Measurements from ENCODE around the gene KRT16. TPM values are rescaled to one million over a fixed set of nuclear protein-coding genes. Genes with fewer than 3 reads are reported as not detected.

KRT16 gene
- total RNA-seq, 1 donor from 2014 or later: 4.8 TPM

GRCh38 chr17:41567317-41567716 is 45.2 kb downstream of the KRT16 start:
- Histone ChIP-seq H3K27me3 (ENCODE audit: control insufficient read depth, insufficient read depth, low read length) (peaks cover 37% of the 10 kb centered on the region), H3K36me3 (ENCODE audit: control insufficient read depth, insufficient read depth, low read length) (no peaks in the 10 kb centered on the region), H3K4me3 (ENCODE audit: low read depth, low read length) (no peak overlapping the region)
- no peak for DNase-seq (ENCODE audit: low read depth)
- TF ChIP-seq CTCF (IDR thresholded peaks at IDR 0.05; ENCODE audit: insufficient read depth, low read length, poor library complexity, severe bottlenecking): no peak

GRCh38 chr17:41565338-41565737 is 47.2 kb downstream of the KRT16 start:
- DNase-seq (ENCODE audit: low read depth): no peak
- peaks cover 22% of the 10 kb centered on the region for H3K27me3 ChIP-seq (ENCODE audit: control insufficient read depth, insufficient read depth, low read length)
- H3K36me3 ChIP-seq (ENCODE audit: control insufficient read depth, insufficient read depth, low read length): no peaks in the 10 kb centered on the region
- no peak overlapping the region for H3K4me3 ChIP-seq (ENCODE audit: low read depth, low read length)
- no peak for TF ChIP-seq CTCF (IDR thresholded peaks at IDR 0.05; ENCODE audit: insufficient read depth, low read length, poor library complexity, severe bottlenecking)

GRCh38 chr17:41563607-41564170 is 48.9 kb downstream of the KRT16 start:
- no peak for DNase-seq (ENCODE audit: low read depth)
- no peak overlapping the region for H3K4me3 ChIP-seq (ENCODE audit: low read depth, low read length)
- H3K36me3 ChIP-seq (ENCODE audit: control insufficient read depth, insufficient read depth, low read length): no peaks in the 10 kb centered on the region
- H3K27me3 ChIP-seq (ENCODE audit: control insufficient read depth, insufficient read depth, low read length): peaks cover 13% of the 10 kb centered on the region
- no peak for TF ChIP-seq CTCF (IDR thresholded peaks at IDR 0.05; ENCODE audit: insufficient read depth, low read length, poor library complexity, severe bottlenecking)

- no peaks in the 10 kb centered on the region for H3K36me3 ChIP-seq (ENCODE audit: control insufficient read depth, insufficient read depth, low read length)
- no peak for TF ChIP-seq CTCF (IDR thresholded peaks at IDR 0.05; ENCODE audit: insufficient read depth, low read length, poor library complexity, severe bottlenecking)
- no peak overlapping the region for H3K4me3 ChIP-seq (ENCODE audit: low read depth, low read length)
- peaks cover 6% of the 10 kb centered on the region for H3K27me3 ChIP-seq (ENCODE audit: control insufficient read depth, insufficient read depth, low read length)
- DNase-seq (ENCODE audit: low read depth): no peak
Observed at GRCh38 chr17:41561554-41561953, 51.0 kb downstream of the KRT16 start.

Other genes starting within 250 kb of the KRT16 start
- 0.17 TPM in 1 of 2 replicates, not detected in the other for gene KRT33B, start 243.0 kb downstream of the KRT16 start, total RNA-seq
- 2.5 and 5.5 TPM in 2 replicates for gene KRT34, start 230.5 kb downstream of the KRT16 start, total RNA-seq
- gene KRT31, start 215.2 kb downstream of the KRT16 start, total RNA-seq: not detected in 2 replicates
- not detected in 2 replicates for gene KRT37, start 188.2 kb downstream of the KRT16 start, total RNA-seq
- not detected in 2 replicates for gene KRT38, start 171.8 kb downstream of the KRT16 start, total RNA-seq
- gene KRT32, start 145.4 kb downstream of the KRT16 start, total RNA-seq: not detected in 2 replicates
- not detected in 2 replicates for gene KRT35, start 131.6 kb downstream of the KRT16 start, total RNA-seq
- gene KRT36, start 122.9 kb downstream of the KRT16 start, total RNA-seq: not detected in 2 replicates
- 0.96 TPM in 1 of 2 replicates, not detected in the other for gene KRT13, start 107.2 kb downstream of the KRT16 start, total RNA-seq
- gene KRT15, start 93.9 kb downstream of the KRT16 start, total RNA-seq: 1.3 and 1.6 TPM in 2 replicates
- gene KRT19, start 84.5 kb downstream of the KRT16 start, total RNA-seq: 851 and 925 TPM in 2 replicates
- gene KRT9, start 40.7 kb downstream of the KRT16 start, total RNA-seq: not detected in 2 replicates
- not detected in 2 replicates for gene KRT14, start 25.9 kb downstream of the KRT16 start, total RNA-seq
- gene KRT17, start 11.8 kb upstream of the KRT16 start, total RNA-seq: 208 and 216 TPM in 2 replicates
- gene EIF1, start 76.1 kb upstream of the KRT16 start, total RNA-seq: 318 and 368 TPM in 2 replicates
- gene GAST, start 99.6 kb upstream of the KRT16 start, total RNA-seq: not detected in 2 replicates
- gene HAP1, start 121.9 kb upstream of the KRT16 start, total RNA-seq: 0.96 and 1.6 TPM in 2 replicates
- 749 and 895 TPM in 2 replicates for gene JUP, start 173.9 kb upstream of the KRT16 start, total RNA-seq
- 50.5 and 58.4 TPM in 2 replicates for gene P3H4, start 199.2 kb upstream of the KRT16 start, total RNA-seq
- 152 and 157 TPM in 2 replicates for gene FKBP10, start 200.2 kb upstream of the KRT16 start, total RNA-seq
- 60.2 and 61.5 TPM in 2 replicates for gene NT5C3B, start 223.5 kb upstream of the KRT16 start, total RNA-seq
- not detected in 2 replicates for gene KLHL10, start 225.1 kb upstream of the KRT16 start, total RNA-seq

Data from kidney epithelial cell (primary cell).